Activated naive CD8-positive, alpha-beta T cell (primary cell): ENCODE measurements around the gene HECTD1.

Experiments
- H3K27ac Mint-ChIP-seq: one replicate; pipeline ENCODE4 v1.8.0; 2021; ENCODE audit warnings: mixed read lengths
- H3K27me3 Mint-ChIP-seq: one replicate; pipeline ENCODE4 v1.8.0; 2021; ENCODE audit warnings: mixed read lengths
- H3K36me3 Mint-ChIP-seq: one replicate; pipeline ENCODE4 v1.8.0; 2021; ENCODE audit warnings: mixed read lengths
- H3K4me1 Mint-ChIP-seq: one replicate; pipeline ENCODE4 v1.8.0; 2021; ENCODE audit warnings: low read depth, mixed read lengths
- H3K4me3 Mint-ChIP-seq: one replicate; pipeline ENCODE4 v1.8.0; 2021; ENCODE audit warnings: mild to moderate bottlenecking, mixed read lengths
- H3K9me3 Mint-ChIP-seq: one replicate; pipeline ENCODE4 v1.8.0; 2021; ENCODE audit warnings: low read depth, mixed read lengths

The HECTD1 gene

DNA sequence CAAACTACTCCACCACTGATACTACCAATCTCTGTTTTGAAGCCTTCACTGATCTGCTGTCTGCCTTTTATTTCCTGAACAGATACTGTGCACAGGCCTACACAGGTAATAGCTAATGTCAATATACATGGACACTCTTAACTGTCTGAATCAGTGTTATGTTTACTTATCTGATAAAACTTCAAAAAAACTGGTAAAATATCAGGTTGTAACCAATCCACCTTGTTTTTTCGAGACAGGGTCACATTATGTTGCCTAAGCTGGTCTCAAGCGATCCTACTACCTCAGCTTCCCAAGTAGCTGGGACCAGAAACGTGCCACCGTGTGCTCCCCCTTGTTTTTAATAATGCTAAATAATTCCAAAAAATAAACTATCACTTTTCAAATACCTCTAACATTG lies 43.5 kb downstream of the HECTD1 start:
- H3K36me3 Mint-ChIP-seq, result peaks cover 8% of the 10 kb centered on the region
- H3K27me3 Mint-ChIP-seq, result no peaks in the 10 kb centered on the region
- no peaks in the 10 kb centered on the region for H3K4me1 Mint-ChIP-seq
- H3K9me3 Mint-ChIP-seq, result no peaks in the 10 kb centered on the region
- H3K27ac Mint-ChIP-seq, result no peak overlapping the region
- H3K4me3 Mint-ChIP-seq, result no peak overlapping the region

DNA sequence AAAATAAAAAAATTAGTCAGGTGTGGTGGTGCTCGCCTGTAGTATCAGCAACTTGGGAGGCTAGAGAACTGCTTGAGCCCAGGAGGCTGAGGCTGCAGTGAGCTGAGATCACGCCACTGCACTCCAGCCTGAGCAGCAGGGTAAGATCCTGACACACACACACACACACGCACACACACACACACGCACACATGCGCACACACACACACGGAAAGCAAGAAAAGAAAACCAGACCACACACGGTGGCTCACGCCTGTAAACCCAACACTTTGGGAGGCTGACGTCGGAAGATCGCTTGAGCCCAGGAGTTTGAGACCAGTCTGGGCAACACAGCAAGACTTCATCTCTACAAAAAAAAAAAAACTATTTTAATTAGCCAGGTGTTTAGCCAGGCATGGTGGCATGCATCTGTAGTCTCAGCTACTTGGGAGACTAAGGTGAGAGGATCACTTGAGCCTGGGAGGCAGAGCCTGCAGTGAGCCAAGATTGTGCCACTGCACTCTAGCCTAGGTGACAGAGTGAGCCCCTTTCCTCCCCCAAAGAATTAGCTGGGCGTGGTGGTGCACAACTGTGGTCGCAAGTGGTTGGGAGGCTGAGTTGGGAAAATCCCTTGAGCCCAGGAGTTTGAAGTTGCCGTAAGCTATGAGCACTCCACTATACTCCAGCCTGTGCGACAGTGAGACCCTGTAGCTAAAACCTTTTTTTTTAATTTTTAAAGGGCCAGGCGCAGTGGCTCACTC lies 44.5 kb downstream of the HECTD1 start:
- Mint-ChIP-seq H3K4me1 (no peaks in the 10 kb centered on the region), H3K9me3 (no peaks in the 10 kb centered on the region), H3K27me3 (no peaks in the 10 kb centered on the region), H3K27ac (no peak overlapping the region), H3K36me3 (peaks cover 5% of the 10 kb centered on the region), H3K4me3 (no peak overlapping the region)

DNA sequence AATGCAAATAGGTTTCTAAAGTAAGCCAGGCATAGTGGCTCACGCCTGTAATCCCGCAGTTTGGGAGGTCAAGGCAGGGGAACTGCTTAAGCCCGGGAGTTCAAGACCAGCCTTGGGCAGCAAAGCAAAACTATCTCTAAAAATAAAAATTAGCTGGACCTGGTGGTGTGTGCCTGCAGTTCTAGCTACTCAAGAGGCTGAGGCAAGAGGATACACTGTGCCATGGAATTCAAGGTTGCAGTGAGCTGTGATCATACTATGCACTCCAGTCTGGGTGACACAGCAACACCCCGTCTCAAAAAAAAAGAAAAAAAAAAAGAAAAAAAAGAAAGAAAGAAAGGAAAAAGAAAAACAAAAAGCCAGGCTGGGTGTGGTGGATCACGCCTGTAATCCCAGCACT lies 46.3 kb downstream of the HECTD1 start:
- H3K27ac Mint-ChIP-seq, result no peak overlapping the region
- no peaks in the 10 kb centered on the region for H3K27me3 Mint-ChIP-seq
- no peaks in the 10 kb centered on the region for H3K9me3 Mint-ChIP-seq
- H3K4me1 Mint-ChIP-seq, result no peaks in the 10 kb centered on the region
- H3K4me3 Mint-ChIP-seq, result no peak overlapping the region
- peaks cover 3% of the 10 kb centered on the region for H3K36me3 Mint-ChIP-seq

DNA sequence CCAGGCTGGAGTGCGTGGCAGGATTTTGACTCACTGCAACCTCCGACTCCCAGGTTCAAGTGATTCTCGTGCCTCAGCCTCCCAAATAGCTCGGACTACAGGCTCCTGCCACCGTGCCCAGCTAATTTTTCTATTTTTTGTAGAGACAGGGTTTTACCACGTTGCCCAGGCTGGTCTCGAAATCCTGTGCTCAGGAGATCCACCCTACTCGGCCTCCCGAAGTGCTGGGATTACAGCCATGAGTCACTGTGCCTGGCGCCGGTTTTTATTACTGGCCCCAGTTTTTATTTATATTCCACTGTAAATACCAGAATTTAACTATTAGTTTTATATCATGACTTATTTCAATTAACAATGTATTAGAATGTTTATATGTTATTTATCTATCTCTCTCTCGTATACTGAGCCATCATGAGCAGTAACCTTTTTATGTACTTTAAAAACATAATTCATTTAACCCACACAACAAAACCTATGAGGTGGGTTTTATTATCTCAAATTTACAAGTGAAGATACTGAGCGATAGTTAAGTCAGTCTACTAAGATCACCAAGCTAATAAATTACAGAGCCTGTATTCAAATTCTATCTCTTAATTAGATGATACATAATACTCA lies 47.8 kb downstream of the HECTD1 start:
- Mint-ChIP-seq H3K9me3 (no peaks in the 10 kb centered on the region), H3K27me3 (no peaks in the 10 kb centered on the region), H3K4me3 (no peak overlapping the region), H3K36me3 (peaks cover 3% of the 10 kb centered on the region), H3K4me1 (no peaks in the 10 kb centered on the region), H3K27ac (peak overlapping the region; percentile 50)

DNA sequence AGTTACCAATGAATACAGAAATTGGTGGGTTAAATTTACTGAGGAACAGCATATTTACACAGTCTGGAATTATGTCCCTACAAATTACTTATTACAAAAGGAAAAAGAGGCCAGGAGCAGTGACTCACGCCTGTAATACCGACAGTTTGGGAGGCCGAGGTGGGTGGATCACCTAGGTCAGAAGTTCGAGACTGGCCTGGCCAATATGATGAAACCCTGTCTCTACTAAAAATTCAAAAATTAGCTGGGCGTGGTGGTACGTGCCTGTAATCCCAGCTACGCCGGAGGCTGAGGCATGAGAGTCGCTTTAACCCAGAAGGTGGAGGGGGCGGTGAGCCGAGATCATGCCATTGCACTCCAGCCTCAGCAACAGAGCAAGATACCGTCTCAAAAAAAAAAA lies 52.6 kb downstream of the HECTD1 start:
- Mint-ChIP-seq H3K4me1 (no peaks in the 10 kb centered on the region), H3K27me3 (no peaks in the 10 kb centered on the region), H3K9me3 (no peaks in the 10 kb centered on the region), H3K27ac (no peak overlapping the region), H3K4me3 (no peak overlapping the region), H3K36me3 (peaks cover 3% of the 10 kb centered on the region)

DNA sequence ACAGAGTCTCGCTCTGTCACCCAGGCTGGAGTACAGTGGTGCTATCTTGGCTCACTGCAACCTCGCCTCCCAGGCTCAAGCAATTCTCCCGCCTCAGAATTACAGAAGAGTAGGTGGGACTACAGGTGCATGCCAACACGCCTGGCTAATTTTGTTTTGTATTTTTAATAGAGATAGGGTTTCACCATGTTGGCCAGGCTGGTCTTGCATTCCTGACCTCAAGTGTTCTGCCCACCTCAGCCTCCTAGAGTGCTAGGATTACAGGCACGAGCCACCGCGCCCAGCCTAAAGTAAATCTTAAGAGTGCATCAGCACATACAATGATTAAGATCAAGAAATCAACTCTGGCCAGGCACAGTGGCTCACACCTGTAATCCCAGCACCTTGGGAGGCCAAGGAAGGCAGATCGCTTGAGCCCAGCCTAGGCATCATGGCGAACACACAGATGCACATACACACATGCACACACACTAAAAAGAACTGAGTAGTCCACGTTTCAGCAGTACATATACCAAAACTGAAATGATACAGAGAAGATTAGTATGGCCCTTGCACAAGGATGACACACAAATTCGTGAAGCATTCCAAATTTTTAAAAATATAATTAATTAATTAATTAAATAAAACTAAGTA lies 65.0 kb downstream of the HECTD1 start:
- Mint-ChIP-seq H3K9me3 (no peaks in the 10 kb centered on the region), H3K27ac (no peak overlapping the region), H3K27me3 (no peaks in the 10 kb centered on the region), H3K4me1 (no peaks in the 10 kb centered on the region), H3K4me3 (no peak overlapping the region), H3K36me3 (peaks cover 3% of the 10 kb centered on the region)

DNA sequence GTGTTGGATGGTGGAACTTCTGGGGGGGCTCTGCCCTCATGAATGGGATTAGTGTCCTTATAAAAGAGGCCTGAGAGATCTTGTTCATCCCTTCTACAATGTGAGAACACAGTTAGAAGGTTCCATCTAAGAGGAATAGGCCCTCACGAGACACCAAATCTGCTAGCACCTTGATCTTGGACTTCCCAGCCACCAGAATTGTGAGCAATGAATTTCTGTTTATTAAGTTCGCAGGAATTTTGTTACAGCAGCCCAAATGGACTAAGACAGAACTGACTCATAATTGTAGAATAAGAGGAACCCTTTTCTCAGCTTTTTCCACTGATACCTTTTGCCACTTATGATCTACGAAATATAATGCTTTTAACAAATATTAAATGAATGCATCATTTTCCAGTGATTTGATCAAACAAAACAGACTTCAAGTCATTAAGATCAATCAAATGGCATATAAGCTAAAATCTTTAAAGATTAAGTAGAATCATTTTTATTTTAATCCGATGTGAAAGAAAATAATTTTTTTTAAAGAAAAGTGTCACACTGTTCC lies 68.2 kb downstream of the HECTD1 start:
- no peak overlapping the region for H3K27ac Mint-ChIP-seq
- H3K4me1 Mint-ChIP-seq, result no peaks in the 10 kb centered on the region
- no peak overlapping the region for H3K4me3 Mint-ChIP-seq
- peaks cover 7% of the 10 kb centered on the region for H3K36me3 Mint-ChIP-seq
- no peaks in the 10 kb centered on the region for H3K27me3 Mint-ChIP-seq
- no peaks in the 10 kb centered on the region for H3K9me3 Mint-ChIP-seq

DNA sequence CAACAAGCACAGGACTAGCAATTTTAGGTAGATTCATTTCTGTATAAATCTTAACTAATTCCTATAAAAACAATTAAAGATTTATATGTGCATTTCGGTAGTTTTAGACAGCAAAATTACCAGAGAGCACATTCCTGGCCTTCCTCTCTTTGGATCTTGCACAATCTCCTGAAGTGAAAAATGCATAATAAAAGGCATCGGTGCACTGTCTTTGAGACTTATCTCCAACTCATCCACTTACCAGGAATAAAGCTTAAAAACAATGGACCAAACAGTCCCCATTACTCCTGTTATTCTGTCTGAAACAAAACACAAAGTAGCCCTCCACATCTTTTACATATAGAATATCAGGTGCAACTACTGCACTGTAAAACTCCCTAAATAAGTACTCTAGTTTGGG lies 69.3 kb downstream of the HECTD1 start:
- Mint-ChIP-seq H3K27ac (no peak overlapping the region), H3K4me3 (no peak overlapping the region), H3K4me1 (no peaks in the 10 kb centered on the region), H3K27me3 (no peaks in the 10 kb centered on the region), H3K36me3 (peaks cover 8% of the 10 kb centered on the region), H3K9me3 (no peaks in the 10 kb centered on the region)

DNA sequence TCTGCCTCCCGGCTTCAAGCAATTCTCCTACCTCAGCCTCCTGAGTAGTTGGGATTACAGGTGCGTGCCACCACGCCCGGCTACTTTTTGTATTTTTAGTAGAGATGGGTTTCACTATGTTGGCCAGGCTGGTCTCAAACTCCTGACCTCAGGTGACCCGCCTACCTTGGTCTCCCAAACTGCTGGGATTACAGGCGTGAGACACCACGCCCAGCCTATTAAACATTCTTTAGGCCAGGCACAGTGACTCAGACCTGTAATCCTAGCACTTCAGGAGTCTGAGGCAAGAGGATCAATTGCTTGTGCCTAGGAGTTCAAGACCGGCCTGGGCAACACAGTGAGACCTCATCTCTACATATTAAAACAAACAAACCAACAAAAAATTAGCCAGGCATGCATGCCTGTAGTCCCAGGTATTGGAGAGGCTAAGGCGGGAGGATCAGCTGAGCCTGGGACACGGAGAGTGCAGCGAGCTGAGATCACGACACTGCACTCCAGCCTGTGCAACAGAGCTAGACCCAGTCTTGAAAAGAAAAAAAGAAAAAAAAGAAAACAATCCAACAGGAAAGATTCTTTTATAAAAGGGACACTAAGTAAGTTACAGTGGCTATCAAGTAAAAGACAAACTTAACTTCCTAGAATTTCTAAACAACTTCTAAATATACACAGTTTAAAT lies 70.2 kb downstream of the HECTD1 start:
- Mint-ChIP-seq H3K36me3 (peaks cover 10% of the 10 kb centered on the region), H3K27me3 (no peaks in the 10 kb centered on the region), H3K27ac (no peak overlapping the region), H3K4me3 (no peak overlapping the region), H3K9me3 (no peaks in the 10 kb centered on the region), H3K4me1 (no peaks in the 10 kb centered on the region)

DNA sequence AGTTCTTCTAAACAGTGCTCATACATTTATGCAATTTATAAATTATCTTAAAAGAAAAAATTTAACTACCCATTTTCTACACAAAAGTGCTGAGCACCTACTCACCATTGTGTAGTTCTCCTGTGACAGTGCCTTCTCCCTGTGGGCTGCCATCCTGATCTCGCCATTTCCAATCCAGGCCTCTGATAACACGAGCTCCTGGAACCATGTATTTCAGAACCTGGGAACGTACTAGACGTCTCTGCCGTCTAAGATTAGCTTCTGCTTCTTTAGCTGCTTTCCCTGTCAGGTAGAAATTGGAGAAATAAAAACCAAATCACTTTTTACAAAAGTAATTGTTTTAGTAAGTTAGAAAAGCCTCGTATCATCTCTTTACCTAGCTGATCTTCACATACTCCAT lies 74.5 kb downstream of the HECTD1 start:
- no peaks in the 10 kb centered on the region for H3K9me3 Mint-ChIP-seq
- H3K36me3 Mint-ChIP-seq, result peaks cover 16% of the 10 kb centered on the region
- H3K27ac Mint-ChIP-seq, result no peak overlapping the region
- no peaks in the 10 kb centered on the region for H3K27me3 Mint-ChIP-seq
- peaks cover 9% of the 10 kb centered on the region for H3K4me1 Mint-ChIP-seq
- no peak overlapping the region for H3K4me3 Mint-ChIP-seq

DNA sequence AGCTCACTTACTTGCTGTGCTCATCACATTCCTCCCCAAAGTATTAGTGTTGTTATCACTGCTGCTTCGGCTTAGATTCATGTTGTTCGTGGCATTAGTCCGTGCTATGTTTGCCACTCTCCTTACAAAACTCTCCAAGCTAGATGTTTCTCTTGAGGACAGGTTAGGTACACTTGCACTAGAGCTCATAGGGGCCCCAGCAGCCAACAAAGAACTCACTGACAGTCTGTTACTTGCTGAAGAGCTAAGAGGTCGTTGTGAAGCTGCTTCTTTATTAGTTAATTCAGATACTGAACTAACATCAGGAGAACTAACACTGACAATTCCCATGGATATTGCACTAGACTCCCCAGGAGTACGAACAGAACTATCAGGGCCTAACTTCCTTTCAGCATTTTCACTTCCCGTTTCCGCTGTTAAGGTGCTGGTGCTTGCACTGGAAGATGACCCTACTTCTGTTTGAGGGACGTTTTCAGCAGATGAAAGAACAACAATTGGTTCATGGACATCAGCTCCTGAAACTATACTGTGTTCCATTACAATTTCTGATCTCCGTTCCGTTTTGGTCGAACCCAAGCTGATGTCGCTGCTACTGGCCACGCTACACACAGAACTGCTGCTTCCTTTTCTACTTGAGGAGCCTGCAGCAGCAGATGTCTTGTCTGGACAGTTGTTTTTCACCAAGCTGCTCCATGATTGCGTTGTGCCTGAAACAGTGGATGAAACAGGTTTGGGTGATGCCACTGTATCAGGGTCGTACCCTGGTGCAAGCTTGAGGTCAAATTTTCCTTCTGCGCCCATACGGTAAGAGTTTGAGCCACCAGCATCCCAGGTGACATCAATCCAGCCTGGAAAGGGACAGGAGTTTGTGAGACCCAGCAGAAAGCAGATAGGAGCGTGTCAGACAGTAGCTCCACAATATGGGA lies 78.7 kb downstream of the HECTD1 start:
- H3K4me1 Mint-ChIP-seq, result peaks cover 30% of the 10 kb centered on the region
- no peaks in the 10 kb centered on the region for H3K27me3 Mint-ChIP-seq
- H3K36me3 Mint-ChIP-seq, result peaks cover 21% of the 10 kb centered on the region
- no peak overlapping the region for H3K4me3 Mint-ChIP-seq
- H3K9me3 Mint-ChIP-seq, result no peaks in the 10 kb centered on the region
- H3K27ac Mint-ChIP-seq, result no peak overlapping the region

DNA sequence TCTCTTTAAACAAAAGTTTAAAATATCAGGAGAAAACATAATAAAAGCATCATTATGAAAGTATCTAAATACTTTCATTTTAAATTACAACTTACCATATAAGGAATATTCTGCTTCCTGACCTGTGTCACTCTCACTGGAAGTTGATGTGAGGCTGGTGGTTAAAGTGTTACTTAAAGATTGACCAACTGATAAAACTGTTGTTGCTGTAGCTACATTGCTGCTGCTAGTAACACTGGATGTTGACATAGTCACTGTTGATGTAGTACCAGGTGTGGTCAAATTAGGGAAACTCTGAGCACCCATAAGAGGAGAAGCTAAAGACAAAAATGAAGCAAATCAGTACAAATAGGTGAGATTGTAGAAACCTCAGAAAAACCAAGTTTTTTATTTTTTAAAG lies 79.9 kb downstream of the HECTD1 start:
- H3K4me1 Mint-ChIP-seq, result peaks cover 41% of the 10 kb centered on the region
- H3K4me3 Mint-ChIP-seq, result no peak overlapping the region
- no peaks in the 10 kb centered on the region for H3K27me3 Mint-ChIP-seq
- peaks cover 26% of the 10 kb centered on the region for H3K36me3 Mint-ChIP-seq
- no peaks in the 10 kb centered on the region for H3K9me3 Mint-ChIP-seq
- H3K27ac Mint-ChIP-seq, result peak overlapping the region; percentile 16

DNA sequence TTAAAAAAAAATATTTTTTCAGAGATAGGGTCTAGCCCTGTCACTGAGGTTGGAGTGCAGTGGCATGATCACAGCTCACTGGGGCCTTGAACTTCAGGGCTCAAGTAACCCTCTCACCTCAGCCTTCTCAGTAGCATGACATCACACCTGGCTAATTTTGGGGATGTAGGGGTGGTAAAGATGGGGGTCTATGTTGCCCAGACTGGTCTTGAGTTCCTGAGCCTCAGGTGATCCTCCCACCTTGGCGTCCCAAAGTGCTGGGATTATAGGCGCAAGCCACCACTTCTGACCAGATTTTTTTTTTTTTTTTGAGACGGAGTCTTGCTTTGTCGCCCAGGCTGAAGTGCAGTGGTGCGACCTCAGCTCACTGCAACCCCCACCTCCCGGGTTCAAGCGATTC lies 80.9 kb downstream of the HECTD1 start:
- no peak overlapping the region for H3K4me3 Mint-ChIP-seq
- peaks cover 42% of the 10 kb centered on the region for H3K4me1 Mint-ChIP-seq
- H3K36me3 Mint-ChIP-seq, result peaks cover 27% of the 10 kb centered on the region
- H3K27me3 Mint-ChIP-seq, result no peaks in the 10 kb centered on the region
- H3K9me3 Mint-ChIP-seq, result no peaks in the 10 kb centered on the region
- H3K27ac Mint-ChIP-seq, result no peak overlapping the region

DNA sequence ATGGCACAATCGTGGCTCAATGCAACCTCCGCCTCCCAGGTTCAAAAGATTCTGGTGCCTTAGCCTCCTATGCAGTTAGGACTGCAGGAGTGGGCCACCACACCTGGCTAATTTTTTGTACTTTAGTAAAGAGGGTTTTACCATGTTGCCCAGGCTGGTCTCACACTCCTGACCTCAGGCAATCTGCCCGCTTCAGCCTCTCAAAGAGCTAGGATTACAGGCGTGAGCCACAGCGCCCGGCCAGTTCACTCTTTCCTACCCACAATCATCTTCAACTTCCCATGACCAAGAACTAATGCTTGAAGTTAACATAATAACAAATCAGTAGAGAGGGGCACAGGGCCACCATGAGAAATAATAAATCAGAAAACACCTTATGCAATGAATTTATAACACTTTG lies 82.4 kb downstream of the HECTD1 start:
- no peaks in the 10 kb centered on the region for H3K27me3 Mint-ChIP-seq
- peaks cover 42% of the 10 kb centered on the region for H3K4me1 Mint-ChIP-seq
- peaks cover 29% of the 10 kb centered on the region for H3K36me3 Mint-ChIP-seq
- no peak overlapping the region for H3K27ac Mint-ChIP-seq
- H3K4me3 Mint-ChIP-seq, result peak overlapping the region; percentile 52
- no peaks in the 10 kb centered on the region for H3K9me3 Mint-ChIP-seq
